Activated CD4-positive, alpha-beta T cell treated with anti-CD3 and anti-CD28 coated beads, Interleukin-2, Interleukin-4, amounts not matched to agents 100 ng/mL and 50 ng/mL, durations not matched to agents 16 hours and 8 hours (primary cell): ENCODE results near the gene C15orf62.

Source experiments
- DNase-seq: peaks from one replicate; pipeline ENCODE4 v3.0.0-alpha.2; 2020; ENCODE audit warnings: low spot score

The C15orf62 gene

GRCh38 chr15:40819048-40819447 lies 49.3 kb downstream of the C15orf62 start:
- no peak for DNase-seq

- DNase-seq = no peak
Observed at GRCh38 chr15:40821195-40821594, 51.4 kb downstream of the C15orf62 start.
